Stimulated activated CD8-positive, alpha-beta memory T cell treated with anti-CD3 and anti-CD28 coated beads, Interleukin-12 subunit alpha, Interleukin-12 subunit beta, amount 100 ng/mL, for 24 hours (primary cell): ENCODE measurements around the gene RECQL5.
"Not testable (repeated sequence)": the region's sequence is repeated elsewhere in the genome, so short reads cannot be mapped to it uniquely, and the experiment has no call there.

Experiments used
- DNase-seq: peaks from one replicate; pipeline ENCODE4 v3.0.0-alpha.2; 2020; ENCODE audit errors: extremely low read depth

The RECQL5 gene

DNA sequence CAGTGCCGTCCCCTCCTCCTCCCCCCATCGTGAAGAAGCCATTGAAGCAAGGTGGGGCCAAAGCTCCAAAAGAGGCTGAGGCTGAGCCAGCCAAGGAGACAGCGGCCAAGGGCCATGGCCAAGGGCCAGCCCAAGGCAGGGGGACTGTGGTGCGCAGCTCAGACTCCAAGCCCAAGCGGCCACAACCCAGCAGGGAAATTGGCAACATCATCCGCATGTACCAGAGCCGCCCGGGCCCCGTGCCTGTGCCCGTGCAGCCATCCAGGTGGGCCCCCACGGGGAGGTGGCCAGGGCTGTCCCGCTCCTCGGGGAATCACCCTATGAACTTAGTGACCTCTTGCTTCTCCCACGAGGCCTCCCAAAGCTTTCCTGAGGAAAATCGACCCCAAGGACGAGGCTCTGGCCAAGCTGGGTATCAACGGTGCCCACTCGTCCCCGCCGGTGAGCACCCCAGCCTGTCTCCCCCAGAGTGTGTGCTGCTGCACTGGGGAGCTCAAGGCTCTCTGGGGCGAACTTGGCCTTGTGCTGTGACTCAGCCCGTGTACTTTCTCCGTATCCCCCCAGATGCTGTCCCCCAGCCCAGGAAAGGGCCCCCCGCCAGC lies 50.3 kb downstream of the RECQL5 start:
- no peak for DNase-seq

DNA sequence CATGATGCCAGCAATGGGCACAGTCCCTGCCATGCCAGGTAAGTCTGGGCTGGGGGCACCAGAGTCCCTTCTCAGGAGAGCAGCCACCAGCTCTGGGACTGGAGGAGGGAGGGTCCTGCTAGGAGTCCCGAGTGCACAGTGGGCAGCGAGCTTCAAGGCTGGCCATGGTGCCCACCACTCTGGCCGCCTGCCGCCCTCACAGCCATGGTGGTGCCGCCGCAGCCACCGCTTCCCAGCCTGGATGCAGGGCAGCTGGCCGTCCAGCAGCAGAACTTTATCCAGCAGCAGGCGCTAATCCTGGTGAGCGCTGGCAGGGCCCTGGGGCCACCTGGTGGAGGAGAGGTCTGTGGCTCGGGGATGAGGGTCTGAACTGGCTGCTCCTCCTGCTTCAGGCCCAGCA lies 51.7 kb downstream of the RECQL5 start:
- DNase-seq: no peak

DNA sequence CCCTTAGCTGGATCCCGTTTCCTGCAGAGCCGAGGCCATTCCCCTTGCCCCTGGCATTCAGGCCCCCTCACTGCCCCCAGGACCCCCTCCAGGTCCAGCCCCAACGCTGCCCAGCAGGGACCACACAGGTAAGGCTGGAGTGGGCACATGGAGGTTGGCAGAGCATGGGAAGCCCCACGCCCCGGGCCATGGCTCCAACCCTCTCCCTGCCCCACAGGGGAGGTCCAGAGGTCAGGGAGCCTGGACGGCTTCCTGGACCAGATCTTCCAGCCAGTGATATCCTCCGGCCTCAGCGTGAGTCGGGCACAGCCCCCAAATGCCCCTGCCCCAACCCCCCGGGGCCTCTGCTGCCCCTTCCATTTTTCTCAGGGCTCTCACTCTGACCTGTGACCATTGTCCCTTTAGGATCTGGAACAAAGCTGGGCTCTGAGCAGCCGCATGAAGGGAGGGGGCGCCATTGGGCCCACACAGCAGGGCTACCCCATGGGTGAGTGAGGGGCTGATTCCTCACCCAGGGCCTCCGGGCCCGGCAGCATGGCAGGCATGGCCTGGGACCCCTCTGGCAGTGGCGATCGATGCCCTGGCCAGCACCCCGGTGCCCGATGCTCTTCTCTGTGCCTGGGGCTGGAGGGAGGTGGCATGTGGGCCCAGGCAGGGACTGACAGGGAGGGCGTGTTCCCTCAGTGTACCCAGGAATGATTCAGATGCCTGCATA lies 52.2 kb downstream of the RECQL5 start:
- no peak for DNase-seq

DNA sequence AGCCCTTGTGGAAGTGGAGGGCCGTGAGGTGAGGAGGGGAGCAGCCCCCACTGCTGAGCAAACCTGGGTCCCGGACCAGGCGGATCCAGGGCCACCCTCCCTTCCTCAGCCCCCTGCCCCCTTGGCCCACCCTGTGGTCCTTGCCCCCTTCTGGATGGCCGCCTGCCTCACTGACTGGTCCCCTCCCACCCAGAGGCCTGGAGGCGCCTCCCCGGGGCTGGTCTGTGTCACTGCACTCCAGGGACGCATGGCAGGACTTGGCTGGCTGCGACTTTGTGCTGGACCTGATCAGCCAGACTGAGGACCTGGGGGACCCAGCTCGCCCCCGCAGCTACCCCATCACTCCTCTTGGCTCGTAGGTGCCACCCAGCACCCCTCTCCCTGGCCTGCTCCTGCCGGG lies 52.9 kb downstream of the RECQL5 start:
- no peak for DNase-seq

DNA sequence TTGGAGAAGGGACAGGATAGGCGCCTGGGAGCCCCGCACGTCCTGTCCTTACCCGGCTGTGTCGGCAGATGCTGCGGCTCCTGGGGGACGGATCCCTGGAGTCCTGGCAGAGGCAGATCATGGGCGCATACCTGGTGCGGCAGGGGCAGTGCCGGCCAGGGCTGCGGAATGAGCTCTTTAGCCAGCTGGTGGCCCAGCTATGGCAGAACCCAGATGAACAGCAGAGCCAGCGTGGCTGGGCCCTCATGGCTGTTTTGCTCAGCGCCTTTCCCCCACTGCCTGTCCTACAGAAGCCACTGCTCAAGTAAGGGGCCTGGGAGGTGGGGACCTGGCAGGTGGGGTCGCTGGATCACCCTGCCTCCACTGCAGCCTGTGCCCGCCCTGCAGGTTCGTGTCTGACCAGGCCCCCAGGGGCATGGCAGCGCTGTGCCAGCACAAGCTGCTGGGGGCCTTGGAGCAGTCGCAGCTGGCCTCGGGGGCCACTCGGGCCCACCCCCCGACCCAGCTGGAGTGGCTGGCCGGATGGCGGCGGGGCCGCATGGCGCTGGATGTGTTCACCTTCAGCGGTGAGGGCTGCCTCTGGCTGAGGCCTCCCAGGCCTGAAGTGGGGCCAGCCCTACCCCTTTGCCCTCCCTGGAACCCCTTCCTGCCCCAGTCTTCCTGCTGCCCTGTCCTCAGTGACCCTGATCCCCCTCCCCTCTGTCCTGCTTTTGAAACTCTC lies 53.9 kb downstream of the RECQL5 start:
- DNase-seq: no peak

DNA sequence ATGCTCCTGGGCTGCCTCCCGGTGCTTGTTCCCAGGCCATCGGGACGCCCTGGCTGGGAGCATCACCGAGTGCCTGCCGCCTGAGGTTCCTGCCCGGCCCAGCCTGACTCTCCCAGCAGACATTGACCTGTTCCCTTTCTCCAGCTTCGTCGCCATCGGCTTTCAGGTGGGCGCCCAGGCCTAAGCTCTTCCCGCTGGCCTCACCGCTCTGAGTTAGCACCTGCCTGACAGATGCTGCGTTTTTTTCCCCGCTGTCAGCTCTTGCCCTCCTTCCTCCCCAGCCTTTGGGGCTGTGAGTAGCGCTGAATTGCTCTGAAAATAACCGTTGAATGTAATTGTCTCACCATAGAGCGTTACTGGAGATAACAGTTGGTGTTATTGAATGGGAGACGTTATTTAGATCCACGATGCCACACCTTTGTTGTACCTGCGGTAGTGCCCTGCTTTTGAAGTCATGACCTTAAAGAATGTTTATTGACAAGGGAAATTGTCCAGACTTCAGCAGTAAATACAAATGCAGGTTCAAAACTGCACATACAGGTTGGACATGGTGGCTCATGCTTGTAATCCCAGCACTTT lies 55.0 kb downstream of the RECQL5 start:
- no peak for DNase-seq

DNA sequence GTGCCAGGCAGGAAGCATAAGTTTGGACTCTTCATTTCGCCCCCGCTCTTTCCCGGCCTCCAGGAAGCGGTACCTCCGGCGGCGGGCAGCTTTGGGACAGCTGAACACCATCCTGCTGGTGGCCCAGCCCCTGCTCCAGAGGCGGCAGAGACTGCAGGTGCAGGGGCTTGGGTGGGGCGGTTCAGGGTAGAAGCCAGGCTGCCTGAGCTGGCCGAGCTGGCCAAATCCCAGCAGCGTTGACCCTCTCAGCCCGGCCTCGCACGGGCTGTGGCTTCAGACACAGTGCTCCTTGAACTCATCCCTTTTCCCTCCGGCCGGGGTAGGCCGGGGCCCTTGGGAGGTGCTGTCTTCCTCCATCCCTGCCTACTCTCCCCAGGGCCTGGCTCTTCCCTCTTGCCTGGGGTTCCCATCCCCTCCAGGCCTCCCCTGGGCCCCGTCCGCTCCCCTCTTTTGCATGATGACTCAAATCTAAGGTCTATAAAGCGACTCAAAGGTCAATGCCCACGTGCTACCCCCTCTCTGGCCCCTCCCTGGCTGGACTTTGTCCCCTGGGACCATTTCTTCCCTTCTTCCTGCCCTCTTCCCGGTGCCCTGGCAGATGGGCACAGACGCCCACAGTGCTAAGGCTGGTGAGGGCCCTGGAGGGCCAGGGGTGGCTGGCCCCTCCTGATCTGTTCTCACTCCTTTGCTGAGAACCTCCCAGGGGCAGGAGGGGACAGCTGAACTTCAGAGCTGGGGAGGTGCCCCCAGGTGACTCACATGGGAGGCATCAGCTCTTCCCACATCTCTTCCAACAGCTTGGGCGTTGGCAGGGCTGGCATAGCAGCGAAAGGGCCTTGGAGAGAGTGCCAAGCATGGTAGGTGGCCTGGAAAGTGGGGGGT lies 56.6 kb downstream of the RECQL5 start:
- no peak for DNase-seq

DNA sequence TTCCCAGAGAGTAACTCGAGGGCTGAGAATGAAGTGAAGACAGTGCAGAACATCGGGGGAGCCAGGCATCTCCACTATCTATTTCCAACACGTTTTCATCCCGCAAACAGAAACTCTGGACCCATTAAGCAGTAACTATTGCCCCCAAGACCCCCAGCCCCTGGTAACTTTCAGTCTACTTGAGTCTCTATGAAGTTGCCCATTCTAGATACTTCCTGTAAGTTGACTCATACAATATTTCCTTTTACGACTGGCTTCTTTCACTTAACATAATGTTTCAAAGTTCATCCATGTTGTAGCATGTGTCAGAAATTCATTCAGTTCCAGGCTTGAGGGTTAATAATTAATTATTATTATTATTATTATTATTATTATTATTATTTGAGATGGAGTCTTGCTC lies 59.9 kb downstream of the RECQL5 start:
- DNase-seq: no peak

DNA sequence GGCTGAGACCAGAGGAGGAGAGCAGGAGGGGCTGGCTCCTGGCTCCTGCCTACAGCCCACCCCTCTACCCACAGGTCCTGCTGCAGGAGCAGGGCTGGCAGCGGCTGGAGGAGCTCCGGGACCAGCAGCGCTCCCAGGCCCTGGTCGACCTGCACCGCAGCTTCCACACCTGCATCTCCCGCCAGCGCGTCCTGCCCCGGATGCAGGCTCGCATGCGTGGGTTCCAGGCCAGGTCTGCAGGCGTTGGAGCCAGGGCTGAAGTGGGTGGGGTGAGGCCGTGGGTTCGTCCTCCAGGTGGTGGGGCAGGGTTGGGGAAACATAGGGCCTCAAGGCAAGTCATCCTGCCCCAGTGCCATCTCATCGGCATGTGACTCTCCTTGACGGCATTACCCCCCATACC lies 61.2 kb downstream of the RECQL5 start:
- no peak for DNase-seq

DNA sequence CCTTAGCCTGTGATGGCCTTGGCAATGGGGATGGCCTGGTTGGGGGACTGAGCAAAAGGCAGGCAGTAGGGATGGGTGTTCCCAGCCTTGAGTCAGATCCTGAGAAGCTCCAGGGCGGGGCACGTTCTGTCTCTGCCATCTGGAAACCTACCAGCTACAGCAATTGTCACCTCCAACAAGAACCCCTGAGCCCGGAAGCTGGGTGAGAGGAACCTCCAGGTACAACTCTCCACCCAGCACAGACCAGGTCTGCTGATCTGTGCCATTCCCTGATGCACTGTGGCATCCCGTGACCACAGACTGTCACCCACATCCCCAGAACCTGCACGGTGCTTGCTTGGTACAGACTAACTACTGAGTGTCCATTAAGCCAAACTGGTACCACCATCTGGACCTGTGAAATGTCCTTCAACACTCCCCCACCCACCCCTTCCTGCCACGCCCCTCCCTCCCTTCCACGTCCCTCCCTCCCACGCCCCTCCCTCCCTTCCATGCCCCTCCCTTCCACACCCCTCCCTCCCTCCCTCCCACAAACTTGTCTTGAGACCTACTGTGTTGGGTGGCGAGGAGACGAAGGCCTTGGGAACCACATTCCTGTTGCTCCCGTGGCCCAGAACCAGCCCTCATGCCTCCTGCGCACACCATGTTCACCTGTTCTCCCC lies 62.8 kb downstream of the RECQL5 start:
- no peak for DNase-seq

DNA sequence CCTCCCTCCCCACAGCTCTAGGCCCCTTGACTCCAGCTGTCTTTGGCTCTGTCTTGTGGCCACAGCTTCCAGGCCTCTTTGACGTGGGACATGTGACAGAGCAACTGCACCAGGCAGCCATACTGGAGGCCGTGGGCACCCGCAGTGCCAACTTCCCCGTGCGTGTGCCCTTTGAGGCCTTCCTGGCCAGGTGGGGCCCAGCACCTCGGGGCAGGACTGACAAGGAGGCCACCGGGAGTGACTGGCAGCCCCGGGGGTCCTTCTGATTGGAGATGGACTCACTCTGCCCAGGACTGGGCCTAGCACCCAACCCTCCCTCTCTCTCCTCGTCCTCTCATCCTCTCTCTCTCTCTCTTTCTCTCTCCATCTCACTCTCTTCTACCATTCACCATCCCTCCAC lies 63.8 kb downstream of the RECQL5 start:
- DNase-seq: no peak

DNA sequence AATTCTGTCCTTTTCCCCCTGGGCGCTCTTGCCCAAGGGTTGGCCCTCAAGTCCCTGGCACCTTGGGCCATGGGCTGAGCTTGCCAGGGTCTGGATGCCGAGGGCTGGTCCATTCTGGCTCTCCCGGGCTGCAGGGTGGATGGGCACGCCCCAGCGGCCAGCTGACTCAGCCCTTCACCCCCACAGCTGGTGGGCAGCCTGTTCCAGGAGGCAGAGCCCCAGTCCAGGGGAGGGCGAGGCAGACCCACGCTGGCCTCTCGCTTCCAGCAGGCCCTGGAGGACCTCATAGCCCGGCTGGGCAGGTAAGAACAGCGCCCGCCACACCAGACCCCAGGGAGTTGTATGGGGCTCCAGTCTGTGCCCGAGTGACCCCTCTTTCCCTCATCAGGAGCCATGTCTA lies 64.3 kb downstream of the RECQL5 start:
- no peak for DNase-seq

DNA sequence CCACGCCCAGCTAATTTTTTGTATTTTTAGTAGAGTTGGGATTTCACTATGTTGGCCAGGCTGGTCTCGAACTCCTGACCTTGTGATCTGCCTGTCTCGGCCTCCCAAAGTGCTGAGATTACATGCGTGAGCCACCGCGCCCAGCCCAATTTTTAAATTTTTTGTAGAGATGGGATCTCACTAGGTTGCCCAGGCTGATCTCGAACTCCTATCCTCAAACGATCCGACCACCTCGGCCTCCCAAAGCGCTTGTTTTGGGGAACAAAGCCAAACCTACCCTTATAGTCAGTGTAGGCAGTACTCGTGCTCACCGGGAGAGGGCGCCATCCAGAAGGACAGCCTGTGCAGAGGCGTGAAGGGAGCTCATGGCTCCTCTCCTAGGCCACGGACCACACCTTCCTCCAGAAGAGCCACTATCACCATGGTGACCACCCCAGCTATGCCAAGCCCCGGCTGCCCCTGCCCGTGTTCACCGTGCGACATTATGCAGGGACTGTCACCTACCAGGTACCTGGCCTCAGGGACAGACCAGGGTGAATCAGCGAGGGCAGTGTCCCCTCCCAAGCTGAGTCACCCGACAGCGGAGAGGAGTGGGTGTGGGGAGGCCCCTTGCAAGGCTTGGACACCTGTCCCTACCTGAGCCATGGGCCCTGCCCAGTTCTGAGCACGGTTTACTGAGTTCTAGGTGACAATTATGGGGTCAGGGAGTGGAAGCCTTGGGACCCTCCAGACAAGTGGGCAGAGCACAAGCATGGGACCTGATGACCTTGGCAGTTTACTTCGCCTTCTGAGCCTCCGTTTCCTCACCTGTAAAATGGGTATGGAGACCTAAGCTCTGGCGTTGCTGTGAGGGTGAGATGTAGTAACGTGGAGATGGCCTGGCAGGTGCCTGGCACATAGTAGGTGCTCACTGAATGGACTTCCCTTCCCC lies 65.6 kb downstream of the RECQL5 start:
- no peak for DNase-seq

DNA sequence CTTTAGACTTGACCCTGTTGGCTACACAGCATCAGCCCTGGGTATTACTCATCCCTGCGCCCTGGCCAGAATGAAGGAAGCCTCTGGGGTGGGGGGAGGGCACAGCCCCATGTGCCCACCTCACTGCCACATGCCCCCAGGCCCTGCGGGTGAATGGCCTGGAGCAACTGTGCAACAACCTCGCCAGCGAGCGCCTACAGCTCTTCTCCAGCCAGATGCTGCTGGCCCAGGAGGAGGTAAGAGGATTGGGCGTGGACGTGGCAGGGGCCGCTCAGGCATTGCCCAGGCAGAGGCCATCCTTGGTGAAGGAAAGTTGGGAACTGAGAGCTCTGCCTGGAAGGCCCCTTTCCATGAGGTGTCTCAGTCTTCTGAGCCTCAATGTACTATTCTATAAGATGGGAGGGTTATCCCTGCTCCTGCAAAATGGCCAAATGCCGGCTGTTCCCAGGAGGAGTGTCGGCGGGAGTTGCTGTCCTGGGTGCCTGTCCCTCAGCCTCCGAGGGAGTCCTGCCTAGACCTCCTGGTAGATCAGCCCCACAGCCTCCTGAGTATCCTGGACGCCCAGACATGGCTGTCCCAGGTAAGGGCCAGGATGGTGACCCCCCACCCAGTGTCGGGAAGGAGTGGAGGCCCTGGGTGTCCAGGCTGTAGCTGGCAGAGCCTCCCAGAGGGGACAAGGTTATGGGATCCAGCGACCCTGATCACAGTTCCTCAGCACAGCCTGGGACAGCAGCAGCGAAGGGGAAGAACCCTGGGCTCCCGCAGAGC lies 70.5 kb downstream of the RECQL5 start:
- no peak for DNase-seq

DNA sequence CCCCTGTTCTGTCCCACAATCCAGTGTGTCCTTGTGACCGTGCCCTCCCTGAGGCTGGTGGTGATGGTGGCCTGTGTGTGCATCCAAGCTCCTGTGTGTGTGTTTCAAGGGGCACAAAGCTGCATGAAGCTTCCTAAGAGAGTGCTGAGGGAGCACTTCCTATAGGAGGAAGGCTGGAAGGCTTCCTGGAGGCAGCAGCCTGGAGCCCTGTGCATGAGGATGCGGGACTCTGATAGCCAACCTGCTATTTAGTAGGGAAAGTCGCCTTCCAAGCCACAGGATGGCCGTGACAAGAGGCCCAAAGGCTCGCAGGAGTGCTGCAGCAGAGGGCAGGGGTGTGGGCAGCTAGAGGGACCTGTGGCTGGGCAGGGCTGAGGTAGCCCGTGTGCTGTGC lies 71.0 kb downstream of the RECQL5 start:
- DNase-seq: no peak

DNA sequence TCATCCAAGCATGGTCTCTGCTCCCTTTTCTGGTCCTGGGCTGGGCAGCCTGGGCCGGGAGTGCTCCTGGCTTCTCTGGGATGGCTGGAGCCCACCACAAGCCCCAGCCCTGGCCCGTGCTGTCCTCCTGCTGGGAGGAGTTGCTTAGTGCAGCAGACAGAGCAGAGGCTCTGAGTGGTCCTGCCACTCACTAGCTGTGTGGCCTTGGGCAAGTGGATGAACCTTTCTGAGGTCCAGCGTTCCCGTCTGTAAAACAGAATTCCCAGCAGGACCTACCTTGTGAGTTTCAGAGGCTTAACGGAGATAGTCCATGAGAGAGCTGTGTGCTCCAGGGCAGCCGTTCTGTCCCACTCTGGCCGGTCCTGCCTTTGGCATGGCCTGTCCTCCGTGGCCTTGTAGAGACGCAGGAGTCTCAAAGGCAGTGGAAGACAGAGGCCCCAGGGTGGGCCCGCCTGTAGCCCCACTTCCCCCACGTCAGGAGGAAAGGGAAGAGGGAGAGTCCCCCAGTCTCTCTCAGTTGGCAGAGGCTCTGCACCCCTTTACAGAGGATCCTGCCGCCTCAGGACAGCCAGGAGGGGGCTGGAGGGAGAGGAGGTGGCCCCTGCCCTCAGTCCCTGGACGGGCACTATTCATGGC lies 71.6 kb downstream of the RECQL5 start:
- no peak for DNase-seq

DNA sequence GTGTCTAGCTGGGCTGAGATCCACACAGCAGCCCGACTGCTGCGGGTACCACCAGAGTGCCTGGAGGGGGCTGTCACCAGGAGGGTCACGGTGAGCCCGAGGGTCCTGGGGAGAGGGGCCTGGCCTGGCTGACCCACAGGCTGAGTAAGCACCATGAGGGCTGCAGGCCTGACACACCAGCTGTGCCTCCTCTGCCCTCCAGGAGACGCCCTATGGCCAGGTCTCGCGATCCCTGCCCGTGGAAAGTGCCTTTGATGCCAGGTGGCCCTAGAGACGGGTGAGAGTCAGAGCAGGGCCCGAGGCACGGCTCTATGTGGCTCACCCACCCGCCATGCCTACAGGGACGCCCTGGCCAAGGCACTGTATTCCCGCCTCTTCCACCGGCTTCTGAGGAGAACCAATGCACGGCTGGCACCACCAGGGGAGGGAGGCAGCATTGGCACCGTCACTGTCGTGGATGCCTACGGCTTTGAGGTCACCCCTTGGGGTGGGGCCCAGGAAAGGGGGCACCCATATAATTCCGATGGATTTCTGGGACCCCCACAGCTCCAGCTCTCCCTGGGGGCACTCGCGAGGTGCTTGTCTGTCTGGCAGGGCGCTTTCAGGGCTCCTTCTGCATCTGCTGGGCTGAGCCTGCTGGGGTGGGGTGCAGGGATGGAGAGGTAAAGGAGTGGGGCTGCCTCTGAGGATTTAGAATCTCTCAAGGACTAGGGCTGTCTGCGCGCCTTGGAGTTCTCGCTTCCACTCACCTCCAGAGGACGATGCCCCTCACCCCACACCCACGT lies 72.3 kb downstream of the RECQL5 start:
- no peak for DNase-seq

DNA sequence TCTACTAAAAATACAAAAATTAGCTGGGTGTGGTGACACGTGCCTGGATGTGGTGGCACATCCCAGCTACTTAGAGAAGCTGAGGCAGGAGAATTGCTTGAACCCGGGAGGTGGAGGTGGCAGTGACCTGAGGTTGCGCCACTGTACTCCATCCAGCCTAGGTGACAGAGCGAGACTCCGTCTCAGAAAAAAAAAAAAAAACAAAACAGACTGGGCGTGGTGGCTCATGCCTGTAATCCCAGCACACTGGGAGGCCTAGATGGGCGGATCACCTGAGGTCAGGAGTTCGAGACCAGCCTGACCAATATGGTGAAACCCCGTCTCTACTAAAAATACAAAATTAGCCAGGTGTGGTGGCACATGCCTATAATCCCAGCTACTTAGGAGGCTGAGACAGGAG lies 73.5 kb downstream of the RECQL5 start:
- not testable (repeated sequence) for DNase-seq
